GM12878 (cell line): ENCODE data around the gene TAS2R16. TPM values are rescaled to one million over a fixed set of nuclear protein-coding genes. Genes with fewer than 3 reads are reported as not detected.
"Not testable (repeated sequence)": the region's sequence is repeated elsewhere in the genome, so short reads cannot be mapped to it uniquely, and the experiment has no call there.

ENCODE experiments used
- ATAC-seq: fragments of 200-7000 bp; cut with Tn5 transposase; 3 replicates; pipeline ENCODE4 v1.9.1; 2020; ENCODE audit warnings: mild to moderate bottlenecking, moderate library complexity
- BruUV-seq: library from RNA; stranded (reverse); fragments of 400-500 nt; replicated peaks from 2 replicates; lab custom pipeline; 2021; lab: Mats Ljungman, UMichigan
- CTCF ChIA-PET: fragments of 300-600 bp; sonication (Branson Sonifier 250); formaldehyde crosslinking; extraction: SDS; loops from one replicate; lab custom pipeline; 2021; ENCODE audit warnings: inconsistent platforms; lab: Yijun Ruan, JAX
- POLR2A ChIA-PET: fragments of 350-600 bp; formaldehyde crosslinking; extraction: SDS; loops from one replicate; lab custom pipeline; 2021; ENCODE audit warnings: inconsistent platforms; lab: Charles Lee
- RAD21 ChIA-PET: fragments of 300-600 bp; sonication (Branson Sonifier 250); formaldehyde crosslinking; loops from one replicate; lab custom pipeline; 2023; ENCODE audit warnings: antibody characterized with exemption; ENCODE audit not compliant: unreplicated experiment; lab: Charles Lee
- SMC1A ChIA-PET: fragments of 300-600 bp; sonication (Branson Sonifier 250); formaldehyde crosslinking; loops from one replicate; lab custom pipeline; 2023; ENCODE audit not compliant: unreplicated experiment, uncharacterized antibody; lab: Charles Lee
- DNase-seq: peaks from one replicate; pipeline ENCODE4 v3.0.0-alpha.2; 2011; ENCODE audit warnings: low read depth, low spot score
- FAIRE-seq: peaks from 3 replicates; lab custom pipeline; 2011; peaks lifted over from hg19 to GRCh38; lab: Jason Lieb, UNC
- H2AFZ ChIP-seq: 2 replicates; pipeline ENCODE4 v1.6.0; 2011; ENCODE audit warnings: low read depth, low read length, control low read depth; ENCODE audit not compliant: control insufficient read depth
- H3K27ac ChIP-seq: 2 replicates; pipeline ENCODE4 v1.5.1; 2011; ENCODE audit warnings: control low read depth; ENCODE audit not compliant: control insufficient read depth, insufficient read depth
- H3K27me3 ChIP-seq, 2 experiments: replicated peaks in 1 of 2; 2 replicates each; pipeline versions ENCODE4 v1.6.0 to v1.6.1; 2011; ENCODE audit warnings: low read length in 1 of 2; ENCODE audit not compliant: control insufficient read depth in 2 of 2, insufficient read depth in 2 of 2
- H3K36me3 ChIP-seq, 2 experiments: 2 replicates each; pipeline ENCODE4 v1.5.1; 2011; ENCODE audit warnings: low read length in 1 of 2; ENCODE audit not compliant: control insufficient read depth in 2 of 2, insufficient read depth in 2 of 2
- H3K4me1 ChIP-seq: 2 replicates; pipeline ENCODE4 v1.6.1; 2011; ENCODE audit warnings: mild to moderate bottlenecking, low read length, moderate library complexity, mixed read lengths; ENCODE audit not compliant: control insufficient read depth, insufficient read depth
- H3K4me2 ChIP-seq: 2 replicates; pipeline ENCODE4 v1.6.0; 2011; ENCODE audit warnings: control low read depth; ENCODE audit not compliant: control insufficient read depth, insufficient read depth
- H3K4me3 ChIP-seq: fragments of 200-600 bp; sonication (generic); 2 replicates; pipeline ENCODE4 v1.5.1; 2016
- H3K79me2 ChIP-seq: 2 replicates; pipeline ENCODE4 v1.6.0; 2011; ENCODE audit warnings: low read length; ENCODE audit not compliant: control insufficient read depth, insufficient read depth
- H3K9ac ChIP-seq: 2 replicates; pipeline ENCODE4 v1.8.0; 2011; ENCODE audit warnings: low read length, control low read depth, mixed read lengths; ENCODE audit not compliant: control insufficient read depth, insufficient read depth
- H3K9me3 ChIP-seq: replicated peaks from 3 replicates; pipeline ENCODE4 v1.5.1; 2011; ENCODE audit warnings: mild to moderate bottlenecking, low read length; ENCODE audit not compliant: control insufficient read depth, insufficient read depth
- H4K20me1 ChIP-seq: 2 replicates; pipeline ENCODE4 v1.6.0; 2011; ENCODE audit not compliant: control insufficient read depth, insufficient read depth
- BACH1 ChIP-seq: fragments of 450-650 bp; IDR thresholded peaks from 2 replicates; pipeline ENCODE4 v1.6.1; 2017; ENCODE audit warnings: mild to moderate bottlenecking, borderline replicate concordance
- CEBPB ChIP-seq, 2 experiments: fragments of 150-350 bp in 1 of 2; IDR thresholded peaks; 2 replicates each; pipeline ENCODE4 v1.6.1; 2012 to 2014; ENCODE audit warnings: low read depth in 2 of 2, low read length in 2 of 2, borderline replicate concordance in 1 of 2, inconsistent platforms in 1 of 2
- CEBPZ ChIP-seq: fragments of 150-350 bp; IDR thresholded peaks from 2 replicates; pipeline ENCODE4 v1.6.1; 2016; ENCODE audit warnings: low read depth, low read length
- CHD1 ChIP-seq: IDR thresholded peaks from 2 replicates; pipeline ENCODE4 v1.6.1; 2012; ENCODE audit warnings: low read depth, low read length, improper control_type of control experiment
- FOS ChIP-seq: IDR thresholded peaks from 3 replicates; pipeline ENCODE4 v1.6.1; 2011; ENCODE audit warnings: borderline replicate concordance; ENCODE audit not compliant: insufficient read length; ENCODE audit errors: extremely low read depth
- HSF1 ChIP-seq: fragments of 150-350 bp; IDR thresholded peaks from 2 replicates; pipeline ENCODE4 v1.6.1; 2014; ENCODE audit warnings: mild to moderate bottlenecking, low read depth, low read length
- JUND ChIP-seq: IDR thresholded peaks from 2 replicates; pipeline ENCODE4 v1.6.1; 2012; ENCODE audit warnings: low read depth, mild to moderate bottlenecking, low read length, improper control_type of control experiment, moderate library complexity
- MXI1 ChIP-seq: fragments of 150-350 bp; IDR thresholded peaks from 2 replicates; pipeline ENCODE4 v1.6.1; 2011; ENCODE audit warnings: low read depth, mild to moderate bottlenecking, inconsistent platforms, low read length, improper control_type of control experiment
- NBN ChIP-seq: fragments of 450-650 bp; IDR thresholded peaks from 2 replicates; pipeline ENCODE4 v1.6.1; 2016
- SMAD1 ChIP-seq: fragments of 450-650 bp; IDR thresholded peaks from 2 replicates; pipeline ENCODE4 v1.6.1; 2018; ENCODE audit warnings: mild to moderate bottlenecking, low read depth; ENCODE audit not compliant: partially characterized antibody
- SPI1 ChIP-seq: IDR thresholded peaks from 2 replicates; pipeline ENCODE4 v1.6.1; 2011; ENCODE audit warnings: low read depth, mild to moderate bottlenecking, low read length, moderate library complexity, borderline replicate concordance; ENCODE audit not compliant: insufficient read depth
- ZNF622 ChIP-seq: fragments of 450-650 bp; IDR thresholded peaks from 2 replicates; pipeline ENCODE4 v1.6.1; 2017; ENCODE audit warnings: mild to moderate bottlenecking, inconsistent platforms
- WGBS: methylation state at CpG from one replicate; pipeline ENCODE4 v1.1.6; 2016; ENCODE audit warnings: low lambda C conversion rate; ENCODE audit not compliant: insufficient replicate concordance, insufficient coverage; ENCODE audit errors: missing lambda C conversion rate; 5-methylcytosine and 5-hydroxymethylcytosine counted together
- in situ Hi-C: fragments of 300-500 bp; cut with MboI; formaldehyde crosslinking; loops from 9 replicates; pipeline ENCODE4 v1.14.3; 2018; ENCODE audit warnings: mixed read lengths
- intact Hi-C: fragments of 100-400 bp; cut with micrococcal nuclease; formaldehyde crosslinking; loops from one replicate; pipeline ENCODE4 v1.14.2; 2022; ENCODE audit not compliant: unreplicated experiment
- polyA plus RNA-seq, 11 experiments: library from polyadenylated mRNA; depleted of rRNA in 4 of 11; unstranded in 6 of 11; stranded (reverse) in 5 of 11; fragments of >200 nt; fragmentation: Nextera tagmentation in 4 of 11; fragmentation: Illumina TruSeq in 1 of 11; extraction: Ambion mirVana in 4 of 11; extraction: Trizol in 1 of 11; gene quantifications; 1 replicate in 1 of 11; 2 replicates in 10 of 11; pipeline versions ENCODE4 v1.2.1 to v1.2.3, GENCODE V29; 2011 to 2016; ENCODE audit warnings: inconsistent platforms in 2 of 11, missing spikeins in 2 of 11, low read depth in 1 of 11
- total RNA-seq, 4 experiments: library from RNA; depleted of rRNA in 3 of 4; stranded (reverse); fragments of >200 nt in 3 of 4; fragmentation: Illumina TruSeq in 1 of 4; extraction: Trizol in 1 of 4; gene quantifications; 2 replicates each; pipeline versions ENCODE4 v1.2.1 to v1.2.3, GENCODE V29; 2013 to 2021

Gene TAS2R16
- total and polyA plus RNA-seq, 10 of the 15 experiments (the other 5 are each of a cell fraction or from before 2014, with no cell fraction given), result not detected

GRCh38 chr7:122965306-122965705 lies 30.2 kb downstream of the TAS2R16 start (continued):
- no peak for TF ChIP-seq NBN
- TF ChIP-seq ZNF622, result no peak
- TF ChIP-seq HSF1, result no peak
- no peak for TF ChIP-seq CHD1

GRCh38 chr7:122953678-122954077 lies 41.8 kb downstream of the TAS2R16 start:
- H3K27ac ChIP-seq, H3K79me2 ChIP-seq, ATAC-seq, in situ Hi-C loops, H3K36me3 ChIP-seq, BruUV-seq, DNase-seq, FAIRE-seq, CTCF ChIA-PET, intact Hi-C loops, H3K9me3 ChIP-seq, H3K27me3 ChIP-seq, H4K20me1 ChIP-seq, RAD21 ChIA-PET, H3K4me3 ChIP-seq, H3K9ac ChIP-seq, H3K4me2 ChIP-seq, H3K4me1 ChIP-seq, POLR2A ChIA-PET, H2AFZ ChIP-seq: not testable (repeated sequence)
- SMC1A ChIA-PET, result interaction anchor here (1.0 kb wide), 1 partner anchor 52 kb away, joined by 3 read pairs; no protein-coding TSS in a partner anchor
- 79% methylated on average over 2 of the region's 2 CpGs for WGBS

- ChIA-PET RAD21 (no interaction called here), CTCF (no interaction called here), POLR2A (no interaction called here), SMC1A (no interaction called here)
- 33% methylated on average over 2 of the region's 2 CpGs for WGBS
- no peaks in the 10 kb centered on the region for H3K27me3 ChIP-seq
- no peaks in the 10 kb centered on the region for H3K4me1 ChIP-seq
- BruUV-seq, result no TSS peak
- H2AFZ ChIP-seq, result no peak overlapping the region
- no peak overlapping the region for H3K4me2 ChIP-seq
- FAIRE-seq (no peak), DNase-seq (no peak), ATAC-seq (no peak)
- no peak overlapping the region for H3K9ac ChIP-seq
- intact Hi-C loops, result no loop called here
- H3K27ac ChIP-seq, result no peak overlapping the region
- H3K9me3 ChIP-seq, result no peaks in the 10 kb centered on the region
- no peak overlapping the region for H3K4me3 ChIP-seq
- H4K20me1 ChIP-seq, result no peaks in the 10 kb centered on the region
- H3K36me3 ChIP-seq, result no peaks in the 10 kb centered on the region
- H3K79me2 ChIP-seq, result no peaks in the 10 kb centered on the region
- in situ Hi-C loops, result no loop called here
- TF ChIP-seq CEBPB (IDR thresholded peaks at IDR 0.05; ENCODE audit: borderline replicate concordance in 1 of 2, low read depth in 2 of 2, low read length in 2 of 2) (no peak), CEBPZ (no peak), SMAD1 (no peak), SPI1 (no peak), BACH1 (no peak), MXI1 (no peak), JUND (no peak), FOS (no peak)
Measured at GRCh38 chr7:122951006-122951405, 44.5 kb downstream of the TAS2R16 start.
